Esophagus squamous epithelium (tissue), 4 donors: ENCODE data around the gene TCF4.

Experiments used
- CTCF ChIP-seq, 6 experiments: fragments of 450-650 bp in 4 of 6; fragments of 200-600 bp in 2 of 6; sonication (generic) in 2 of 6; IDR thresholded peaks; one replicate each; pipeline ENCODE4 v1.5.1; 2016 to 2019; ENCODE audit warnings: antibody characterized with exemption in 6 of 6, mild to moderate bottlenecking in 4 of 6, moderate library complexity in 4 of 6
- POLR2A ChIP-seq, 4 donors: fragments of 450-650 bp; IDR thresholded peaks; one replicate each; pipeline ENCODE4 v1.6.1; 2017; ENCODE audit warnings: antibody characterized with exemption in 4 of 4, mild to moderate bottlenecking in 4 of 4, moderate library complexity in 3 of 4

- TF ChIP-seq CTCF (IDR thresholded peaks at IDR 0.05) (no peak), POLR2A (IDR thresholded peaks at IDR 0.05) (no peak)
Measured at GRCh38 chr18:55407774-55408535, 180.0 kb downstream of the TCF4 start.
